ENCODE results near the gene RPS6KA4. TPM values are rescaled to one million over a fixed set of nuclear protein-coding genes. Genes with fewer than 3 reads are reported as not detected.

RPS6KA4 gene
- total and polyA plus RNA-seq, 2 of the 13 experiments (the other 11 are each of a cell fraction or from before 2014, with no cell fraction given) = 8.9 to 14.2 TPM

GRCh38 chr11:64355078-64355940 is 3.7 kb upstream of the RPS6KA4 start (continued):
- TF ChIP-seq TFDP2 (CRISPR knock-in tag; IDR thresholded peaks at IDR 0.05) (peak; percentile 43; the same call in 1 of the 2 replicates), LCORL (IDR thresholded peaks at IDR 0.05) (no peak), LCORL (CRISPR knock-in tag; IDR thresholded peaks at IDR 0.05) (peak; percentile 49; the same call in 1 of the 2 replicates), IKZF5 (CRISPR knock-in tag; IDR thresholded peaks at IDR 0.05) (peak; percentile 80; the same call in 1 of the 2 replicates), MXI1 (IDR thresholded peaks at IDR 0.05; ENCODE audit: borderline replicate concordance, low read depth, low read length) (peak; percentile 62; the same call in 1 of the 3 replicates), ATM (IDR thresholded peaks at IDR 0.05; ENCODE audit: borderline replicate concordance) (no peak), GATAD1 (CRISPR knock-in tag; IDR thresholded peaks at IDR 0.05) (peak; percentile 50; the same call in 1 of the 2 replicates), RCOR2 (CRISPR knock-in tag; IDR thresholded peaks at IDR 0.05) (peak; percentile 25; the same call in 1 of the 2 replicates), IRF9 (CRISPR knock-in tag; IDR thresholded peaks at IDR 0.05; ENCODE audit: borderline replicate concordance) (no peak), THRA (CRISPR knock-in tag; IDR thresholded peaks at IDR 0.05; ENCODE audit: borderline replicate concordance) (no peak), ZNF639 (CRISPR knock-in tag; conservative IDR thresholded peaks at IDR 0.05) (peak; percentile 58; the same call in 1 of the 2 replicates), ZFY (CRISPR knock-in tag; IDR thresholded peaks at IDR 0.05) (peak; percentile 45; the same call in 1 of the 2 replicates), ZNF607 (CRISPR knock-in tag; IDR thresholded peaks at IDR 0.05; ENCODE audit: borderline replicate concordance) (no peak), HMGA1 (CRISPR knock-in tag; conservative IDR thresholded peaks at IDR 0.05) (no peak), ETV5 (CRISPR knock-in tag; IDR thresholded peaks at IDR 0.05; ENCODE audit: borderline replicate concordance) (peak; percentile 48; the same call in 1 of the 2 replicates), PRDM10 (CRISPR knock-in tag; IDR thresholded peaks at IDR 0.05; ENCODE audit: low read depth) (peak; percentile 39; the same call in 1 of the 2 replicates), NCOA5 (CRISPR knock-in tag; IDR thresholded peaks at IDR 0.05) (no peak), TAF1 (CRISPR knock-in tag; IDR thresholded peaks at IDR 0.05) (no peak), RXRA (CRISPR knock-in tag; IDR thresholded peaks at IDR 0.05) (peak; percentile 51; the same call in 1 of the 2 replicates)
